Stimulated activated CD8-positive, alpha-beta memory T cell treated with anti-CD3 and anti-CD28 coated beads, Interleukin-4, amount 100 ng/mL, for 48 hours (primary cell): ENCODE data around the gene CA9.
"Not testable (repeated sequence)": the region's sequence is repeated elsewhere in the genome, so short reads cannot be mapped to it uniquely, and the experiment has no call there.

Experiments used
- DNase-seq: peaks from one replicate; pipeline ENCODE4 v3.0.0-alpha.2; 2020

The CA9 gene

GRCh38 chr9:35673132-35674024, at the start of gene CA9:
Gene CA9, plus strand, starts transcription at chr9:35673928. Its CDS starts 32 bp downstream, at chr9:35673960.
- no peak for DNase-seq

- DNase-seq: no peak
These were observed 46.2 kb upstream of the CA9 start for GRCh38 chr9:35627575-35627974.

- no peak for DNase-seq
These were observed 45.2 kb upstream of the CA9 start for GRCh38 chr9:35628389-35628991.

DNA sequence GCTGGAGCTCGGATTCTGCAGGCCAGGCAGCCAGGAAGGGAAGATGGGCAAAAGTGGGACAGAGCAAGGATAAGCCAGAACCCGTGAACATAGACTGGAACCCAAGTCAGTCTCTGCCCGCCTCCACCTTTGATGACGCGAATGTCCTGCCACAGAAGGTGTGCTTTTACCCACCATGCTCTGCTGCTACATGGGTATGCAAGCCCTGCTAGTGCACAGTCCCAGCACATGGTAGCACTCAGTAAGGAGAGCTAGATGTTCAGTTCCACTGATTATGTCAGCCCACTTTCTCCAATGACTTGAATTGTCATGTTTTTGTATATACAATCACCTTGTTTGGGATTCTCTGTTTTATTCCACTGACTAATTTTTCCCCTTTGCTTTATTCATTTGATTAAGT, 44.1 kb upstream of the CA9 start:
- no peak for DNase-seq

- no peak for DNase-seq
These were observed 38.0 kb upstream of the CA9 start for GRCh38 chr9:35635730-35636129.

DNA sequence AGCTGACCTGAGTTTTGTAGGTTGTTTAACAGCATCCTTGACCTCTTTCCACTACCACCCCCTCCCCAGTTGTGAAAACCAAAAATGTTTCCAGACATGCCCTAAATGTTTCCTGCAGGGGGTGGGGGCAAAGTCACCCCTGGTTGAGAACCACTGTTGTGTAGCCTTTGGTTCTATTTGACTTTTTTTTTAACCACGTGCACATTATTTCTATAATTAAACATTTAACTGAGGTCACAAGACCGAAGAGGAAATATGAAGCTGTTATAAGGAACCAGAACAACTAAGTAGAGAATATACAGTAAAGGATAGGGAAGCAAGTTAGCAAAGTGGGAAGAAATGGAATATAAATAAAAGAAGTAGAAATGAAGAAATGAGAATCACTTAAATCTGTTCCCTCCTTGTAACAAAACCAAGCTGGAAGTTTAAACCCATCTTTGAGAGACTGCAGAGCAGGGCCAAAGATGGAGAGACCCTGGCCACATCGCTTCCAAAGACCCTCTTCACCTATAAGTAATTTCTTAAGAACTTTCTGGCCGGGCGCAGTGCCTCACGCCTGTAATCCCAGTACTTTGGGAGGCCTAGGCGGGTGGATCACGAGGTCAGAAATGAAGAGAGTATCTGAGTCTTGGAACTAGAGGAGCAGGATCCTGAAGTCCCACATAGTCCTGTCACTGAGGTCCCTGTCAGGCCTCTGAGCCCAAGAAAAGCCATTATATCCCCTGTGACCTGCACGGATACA, 37.4 kb upstream of the CA9 start:
- DNase-seq: no peak

DNA sequence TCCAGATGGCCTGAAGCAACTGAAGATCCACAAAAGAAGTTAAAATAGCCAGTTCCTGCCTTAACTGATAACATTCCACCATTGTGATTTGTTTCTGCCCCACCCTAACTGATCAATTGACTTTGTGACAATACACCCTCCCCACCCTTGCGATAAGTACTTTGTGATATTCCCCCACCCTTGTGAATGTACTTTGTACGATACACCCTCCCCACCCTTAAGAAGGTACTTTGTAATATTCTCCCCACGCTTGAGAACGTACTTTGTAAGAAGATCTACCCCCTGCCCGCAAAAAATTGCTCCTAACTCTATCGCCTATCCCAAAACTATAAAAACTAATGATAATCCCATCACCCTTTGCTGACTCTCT, 36.9 kb upstream of the CA9 start:
- DNase-seq: not testable (repeated sequence)

GRCh38 chr9:35637427-35637955, 36.2 kb upstream of the CA9 start:
- DNase-seq: not testable (repeated sequence)

- not testable (repeated sequence) for DNase-seq
These were observed 35.0 kb upstream of the CA9 start for GRCh38 chr9:35638751-35639150.

GRCh38 chr9:35639225-35639624, 34.5 kb upstream of the CA9 start:
- not testable (repeated sequence) for DNase-seq

- no peak for DNase-seq
These were observed 34.1 kb upstream of the CA9 start for GRCh38 chr9:35639631-35640030.

DNA sequence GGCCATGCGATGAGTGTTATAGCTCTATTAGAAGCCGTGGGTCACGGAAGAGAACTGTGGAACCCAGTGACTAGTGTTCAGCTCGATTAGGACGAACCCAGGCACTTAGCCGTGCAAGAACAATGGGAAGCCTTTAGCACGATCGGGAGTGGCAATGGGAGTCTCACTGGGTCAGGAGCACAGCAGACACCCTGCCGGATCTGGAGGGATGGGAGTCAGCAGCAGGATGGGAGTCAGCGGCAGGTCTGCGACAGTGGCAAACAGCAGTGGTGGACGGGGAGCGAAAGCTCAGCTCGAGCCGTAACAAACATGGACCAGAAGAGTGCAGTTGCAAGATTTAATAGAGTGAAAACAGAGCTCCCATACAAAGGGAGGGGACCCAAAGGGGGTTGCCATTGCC, 33.3 kb upstream of the CA9 start:
- not testable (repeated sequence) for DNase-seq

DNA sequence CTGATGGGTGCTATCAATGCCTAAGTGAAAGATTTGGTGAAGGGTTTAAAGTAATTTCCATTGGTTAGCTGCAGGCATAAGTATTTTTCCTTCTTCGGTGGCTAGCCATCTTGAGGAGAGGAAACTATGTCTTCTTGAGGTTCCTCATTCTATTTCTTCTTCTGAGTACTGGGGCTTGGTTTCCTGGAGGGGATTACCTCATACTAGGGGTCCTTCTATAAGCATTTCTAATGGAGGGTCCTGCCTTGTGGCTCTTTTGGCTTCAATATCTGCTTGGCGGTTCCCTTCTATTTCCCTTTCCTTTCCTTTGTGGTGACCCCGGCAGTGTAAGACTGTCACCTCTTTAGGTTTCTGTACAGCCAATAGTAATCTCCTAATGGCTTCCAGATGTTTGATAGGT, 32.2 kb upstream of the CA9 start:
- not testable (repeated sequence) for DNase-seq

DNA sequence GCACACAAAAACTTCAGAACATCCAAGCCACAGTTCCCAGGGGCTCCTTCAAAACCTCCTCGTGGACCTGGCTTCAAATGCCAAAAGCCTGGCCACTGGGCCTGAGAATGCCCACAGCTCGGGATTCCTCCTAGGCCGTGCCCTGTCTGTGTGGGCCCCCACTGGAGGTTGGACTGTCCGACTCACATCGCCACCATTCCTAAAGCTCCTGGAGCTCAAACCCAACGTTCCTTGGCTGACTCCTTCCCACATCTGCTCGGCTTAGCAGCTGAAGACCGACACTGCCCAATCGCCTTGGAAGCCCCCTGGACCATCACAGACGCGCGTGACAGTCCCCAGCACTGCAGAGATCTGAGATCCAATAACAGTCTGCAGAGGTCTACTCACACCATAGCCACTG, 30.7 kb upstream of the CA9 start:
- no peak for DNase-seq

GRCh38 chr9:35645736-35646135, 28.0 kb upstream of the CA9 start:
- not testable (repeated sequence) for DNase-seq

DNA sequence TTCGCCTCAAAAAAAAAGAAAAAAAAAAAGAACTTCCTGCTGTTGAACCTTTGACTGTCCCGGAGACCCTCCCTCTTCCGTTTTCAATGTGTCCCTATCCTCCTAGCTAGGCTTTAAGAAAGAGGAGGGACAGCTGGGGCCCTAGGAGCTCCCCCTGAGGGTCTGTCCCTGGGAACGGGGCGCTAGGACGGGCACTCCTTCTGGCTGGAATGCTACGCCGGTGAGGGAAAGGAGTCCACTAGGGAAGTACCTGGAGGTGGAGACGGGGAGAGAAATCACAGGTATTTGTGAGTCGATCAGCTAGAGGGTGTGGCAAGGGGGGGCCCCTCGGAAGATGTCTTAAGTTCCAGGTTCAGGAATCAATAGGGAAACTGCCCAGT, 27.6 kb upstream of the CA9 start:
- no peak for DNase-seq

GRCh38 chr9:35646533-35647265, 27.0 kb upstream of the CA9 start:
- peak; percentile 94 for DNase-seq

DNA sequence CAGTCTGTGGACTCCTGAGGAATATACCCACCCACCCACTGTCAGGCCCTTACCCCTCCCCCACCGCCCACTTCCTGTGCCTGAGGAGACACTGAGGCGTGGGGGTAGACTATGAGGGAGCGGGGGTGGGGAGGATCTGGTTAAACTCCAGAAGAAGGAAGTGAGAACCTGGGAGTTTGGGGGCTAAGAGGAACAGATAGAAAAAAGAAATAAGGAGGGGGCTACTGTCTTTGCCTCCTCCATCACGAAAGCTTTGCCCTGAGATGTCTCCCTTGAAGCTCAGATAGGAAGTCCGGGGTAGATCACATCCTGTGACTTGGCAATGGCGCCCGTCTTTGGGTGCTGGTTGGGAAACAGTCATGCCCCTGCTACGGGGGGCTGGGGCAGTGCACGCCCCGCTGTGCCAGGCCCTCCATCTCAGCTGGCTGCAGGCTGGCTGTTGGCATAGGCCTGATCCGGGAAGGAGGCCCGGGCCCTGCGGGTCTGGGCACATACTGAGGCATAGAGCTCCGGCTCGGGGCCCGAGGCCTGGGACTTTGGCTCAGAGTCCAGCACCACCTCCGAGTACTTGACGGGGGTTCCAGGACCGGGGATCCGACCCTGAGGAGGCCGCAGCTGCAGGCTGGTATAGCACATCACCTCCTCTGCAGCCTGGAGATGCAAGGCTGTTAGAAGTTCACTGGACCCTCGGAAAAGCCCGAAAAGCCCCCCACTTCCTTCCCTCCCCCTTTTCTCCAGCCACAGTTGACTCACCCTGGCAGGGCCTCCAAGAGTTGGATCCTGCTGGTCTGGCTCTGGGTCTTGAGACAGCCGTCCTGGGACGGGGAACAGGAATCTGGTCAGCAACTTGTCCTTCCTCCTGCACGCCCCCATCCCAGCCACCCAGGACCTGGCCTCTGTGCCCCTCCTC, 24.0 kb upstream of the CA9 start:
- DNase-seq: peak; percentile 69

DNA sequence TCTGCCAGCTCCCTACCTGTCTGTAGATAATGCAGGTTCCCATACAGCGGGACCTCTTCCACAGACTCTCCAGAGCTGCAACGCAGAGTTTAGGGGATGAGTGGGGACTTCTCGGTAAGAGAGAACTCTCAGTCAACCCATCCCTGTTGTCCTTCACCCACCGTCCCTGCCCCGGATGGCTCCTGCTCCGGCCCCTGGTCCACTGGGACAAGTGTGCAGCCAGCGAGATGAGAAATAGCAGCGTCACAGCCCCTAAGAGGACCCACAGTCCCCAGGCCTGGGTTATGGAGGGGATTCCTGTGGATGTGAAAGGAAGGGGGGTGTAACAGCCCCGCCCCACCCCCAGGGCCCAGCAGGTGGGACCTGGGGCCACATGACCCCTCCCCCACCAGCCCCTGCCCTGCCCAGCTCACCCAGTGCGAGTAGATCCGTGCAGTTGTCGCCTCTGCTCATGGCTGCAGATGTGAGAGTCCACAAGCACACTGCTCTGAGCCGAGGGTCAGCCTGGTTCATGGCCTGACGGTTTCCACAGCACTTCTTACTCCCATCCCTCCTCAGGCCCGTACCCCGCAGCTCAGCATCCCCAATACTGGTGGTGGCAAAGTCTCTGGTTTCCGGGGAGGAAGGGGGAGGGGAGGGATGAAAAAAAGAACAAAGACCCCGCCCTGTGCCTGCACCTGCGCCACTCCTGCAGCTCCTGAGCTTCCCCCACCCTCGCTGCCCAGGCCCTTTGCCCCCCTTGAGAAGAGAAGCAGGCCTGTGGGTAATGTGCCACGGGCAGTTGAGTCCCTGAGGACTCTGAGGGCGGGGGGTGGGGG, 23.2 kb upstream of the CA9 start, which contains the start of gene SIT1:
TSS of gene SIT1 (minus strand) at position 591 of the 818 bp plus-strand sequence. CDS start at position 513, 78 bp downstream.
- DNase-seq: peak; percentile 63
